Parathyroid adenoma (tissue), 2 donors: ENCODE data around the gene CRISPLD2.

Source experiments
- H2AFZ ChIP-seq: fragments of 300-600 bp; sonication (generic); one replicate; pipeline ENCODE4 v1.7.0; 2017; ENCODE audit warnings: antibody characterized with exemption, mild to moderate bottlenecking
- H3K27ac ChIP-seq: fragments of 300-600 bp; sonication (generic); one replicate; pipeline ENCODE4 v1.7.0; 2017
- H3K27me3 ChIP-seq: fragments of 300-600 bp; sonication (generic); one replicate; pipeline ENCODE4 v1.7.0; 2017; ENCODE audit warnings: low read length; ENCODE audit not compliant: control insufficient read depth, insufficient read depth
- H3K36me3 ChIP-seq: fragments of 300-600 bp; sonication (generic); one replicate; pipeline ENCODE4 v1.7.0; 2017; ENCODE audit warnings: low read length; ENCODE audit not compliant: control insufficient read depth, insufficient read depth
- H3K4me1 ChIP-seq: fragments of 300-600 bp; sonication (generic); one replicate; pipeline ENCODE4 v1.7.0; 2017; ENCODE audit warnings: control low read depth
- H3K4me2 ChIP-seq: fragments of 300-600 bp; sonication (generic); one replicate; pipeline ENCODE4 v1.7.0; 2017; ENCODE audit warnings: low read length
- H3K4me3 ChIP-seq: fragments of 300-600 bp; sonication (generic); one replicate; pipeline ENCODE4 v1.7.0; 2017; ENCODE audit warnings: low read depth, low read length
- H3K79me2 ChIP-seq: fragments of 300-600 bp; sonication (generic); one replicate; pipeline ENCODE4 v1.7.0; 2017; ENCODE audit warnings: control low read depth
- H3K9ac ChIP-seq: fragments of 300-600 bp; sonication (generic); one replicate; pipeline ENCODE4 v1.7.0; 2017; ENCODE audit warnings: mild to moderate bottlenecking
- H3K9me3 ChIP-seq: fragments of 300-600 bp; sonication (generic); one replicate; pipeline ENCODE4 v1.7.0; 2017; ENCODE audit warnings: low read length; ENCODE audit not compliant: control insufficient read depth
- CTCF ChIP-seq: fragments of 300-600 bp; sonication (generic); IDR thresholded peaks from one replicate; pipeline ENCODE4 v1.7.0; 2017; ENCODE audit warnings: antibody characterized with exemption, mild to moderate bottlenecking
- donor health status: primary hyperparathyroidism.

The CRISPLD2 gene

GRCh38 chr16:84810518-84811273 is 9.1 kb upstream of the CRISPLD2 start:
- Histone ChIP-seq H3K27ac (no peak overlapping the region), H3K79me2 (no peaks in the 10 kb centered on the region), H3K4me1 (no peaks in the 10 kb centered on the region), H3K9me3 (no peaks in the 10 kb centered on the region), H3K9ac (no peak overlapping the region), H2AFZ (no peak overlapping the region), H3K4me2 (no peak overlapping the region), H3K36me3 (no peaks in the 10 kb centered on the region), H3K4me3 (no peak overlapping the region), H3K27me3 (no peaks in the 10 kb centered on the region)
- no peak for TF ChIP-seq CTCF

- no peaks in the 10 kb centered on the region for H3K79me2 ChIP-seq
- no peaks in the 10 kb centered on the region for H3K36me3 ChIP-seq
- no peak overlapping the region for H3K27ac ChIP-seq
- H3K9ac ChIP-seq: no peak overlapping the region
- H2AFZ ChIP-seq: no peak overlapping the region
- H3K9me3 ChIP-seq: no peaks in the 10 kb centered on the region
- TF ChIP-seq CTCF: no peak
- H3K4me1 ChIP-seq: no peaks in the 10 kb centered on the region
- H3K27me3 ChIP-seq: no peaks in the 10 kb centered on the region
- no peak overlapping the region for H3K4me3 ChIP-seq
- H3K4me2 ChIP-seq: no peak overlapping the region
Observed at GRCh38 chr16:84811529-84811928, 8.3 kb upstream of the CRISPLD2 start.

- H3K4me1 ChIP-seq: no peaks in the 10 kb centered on the region
- no peak overlapping the region for H3K27ac ChIP-seq
- no peak for TF ChIP-seq CTCF
- H3K27me3 ChIP-seq: no peaks in the 10 kb centered on the region
- no peaks in the 10 kb centered on the region for H3K9me3 ChIP-seq
- H3K9ac ChIP-seq: no peak overlapping the region
- H2AFZ ChIP-seq: no peak overlapping the region
- H3K79me2 ChIP-seq: no peaks in the 10 kb centered on the region
- H3K4me2 ChIP-seq: no peak overlapping the region
- no peak overlapping the region for H3K4me3 ChIP-seq
- H3K36me3 ChIP-seq: no peaks in the 10 kb centered on the region
Observed at GRCh38 chr16:84813141-84813934, 6.4 kb upstream of the CRISPLD2 start.

GRCh38 chr16:84815462-84815861 is 4.3 kb upstream of the CRISPLD2 start:
- TF ChIP-seq CTCF: no peak
- Histone ChIP-seq H3K4me2 (no peak overlapping the region), H3K79me2 (no peaks in the 10 kb centered on the region), H3K4me1 (no peaks in the 10 kb centered on the region), H3K9me3 (no peaks in the 10 kb centered on the region), H2AFZ (no peak overlapping the region), H3K36me3 (no peaks in the 10 kb centered on the region), H3K27ac (no peak overlapping the region), H3K4me3 (no peak overlapping the region), H3K9ac (no peak overlapping the region), H3K27me3 (no peaks in the 10 kb centered on the region)
